T-helper 22 cell (primary cell): ENCODE results near the gene GABPB1.

Experiments used
- DNase-seq: peaks from one replicate; pipeline ENCODE4 v3.0.0-alpha.2; 2020; ENCODE audit warnings: low read depth

GABPB1 gene

DNA sequence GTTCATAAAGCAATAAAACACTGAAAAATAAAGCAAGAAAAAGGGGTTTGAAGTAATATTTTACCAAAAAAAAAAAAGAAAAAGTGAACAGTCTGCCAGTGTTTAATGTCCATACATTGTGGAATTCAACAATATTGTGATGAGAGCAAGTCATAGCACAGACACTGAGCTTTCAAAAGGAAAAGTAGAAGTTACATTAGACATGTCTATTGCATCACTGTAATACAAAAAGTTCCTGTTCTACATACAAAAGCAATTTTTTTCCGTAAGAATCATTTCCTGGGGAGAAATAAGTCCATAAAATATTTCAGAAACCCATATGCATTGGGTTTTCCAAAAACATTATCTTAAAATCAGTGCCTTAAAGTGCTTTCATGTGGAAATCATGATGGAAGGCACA is 77.6 kb downstream of the GABPB1 start:
- DNase-seq = no peak

DNA sequence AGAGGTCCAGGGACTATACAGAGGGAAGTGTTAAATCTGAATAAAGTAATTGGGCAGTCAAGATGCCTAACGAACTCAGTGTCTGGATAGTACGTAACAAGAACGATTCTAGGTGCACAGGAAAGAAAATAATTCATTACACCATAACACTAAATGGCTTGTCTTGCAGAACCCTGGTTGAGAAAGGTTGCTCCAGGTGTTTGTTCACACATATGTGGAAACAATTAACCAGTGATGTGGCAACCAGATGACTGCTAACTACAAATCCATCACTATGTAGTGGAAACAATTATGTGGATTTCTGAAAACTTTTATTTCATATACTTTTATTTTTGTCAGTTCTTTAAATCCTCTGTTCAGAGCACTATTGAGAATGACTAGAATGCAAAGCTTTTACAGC is 79.1 kb downstream of the GABPB1 start:
- no peak for DNase-seq

DNA sequence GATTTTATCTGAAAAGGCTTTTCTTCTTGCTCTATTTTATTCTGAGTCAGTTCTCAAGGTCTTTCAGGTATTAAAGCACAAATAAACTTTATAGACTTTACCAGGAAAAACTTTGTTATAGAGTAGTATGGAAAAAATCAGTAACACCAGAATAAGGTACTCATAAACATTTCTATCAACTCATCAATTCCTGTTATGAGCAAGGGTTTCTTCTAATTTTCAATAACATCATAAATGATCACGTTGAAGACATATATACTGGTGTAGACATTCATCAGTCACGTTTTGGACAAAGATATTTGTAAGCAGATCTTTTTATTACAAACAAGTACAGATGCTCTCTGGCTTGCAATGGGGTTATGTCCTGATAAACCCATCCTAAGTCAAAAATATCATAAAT is 79.9 kb downstream of the GABPB1 start:
- DNase-seq = no peak

DNA sequence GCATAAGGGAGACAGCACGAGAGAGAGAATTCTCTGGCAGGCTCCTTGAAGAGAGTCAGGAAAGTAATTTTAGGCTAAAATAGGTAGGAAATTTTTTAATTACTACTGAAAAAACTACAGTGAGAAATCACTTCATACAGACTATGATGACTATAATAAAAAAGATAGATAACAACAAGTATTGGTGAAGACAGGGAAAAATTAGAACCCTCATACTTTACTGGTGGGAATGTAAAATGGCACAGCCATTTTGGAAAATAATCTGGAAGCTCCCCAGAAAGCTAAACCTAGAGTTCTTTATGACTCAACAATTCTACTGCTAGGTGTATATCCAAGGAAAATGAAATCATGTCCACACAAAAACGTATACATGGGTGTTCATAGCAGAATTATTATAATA is 87.4 kb downstream of the GABPB1 start:
- DNase-seq = no peak

DNA sequence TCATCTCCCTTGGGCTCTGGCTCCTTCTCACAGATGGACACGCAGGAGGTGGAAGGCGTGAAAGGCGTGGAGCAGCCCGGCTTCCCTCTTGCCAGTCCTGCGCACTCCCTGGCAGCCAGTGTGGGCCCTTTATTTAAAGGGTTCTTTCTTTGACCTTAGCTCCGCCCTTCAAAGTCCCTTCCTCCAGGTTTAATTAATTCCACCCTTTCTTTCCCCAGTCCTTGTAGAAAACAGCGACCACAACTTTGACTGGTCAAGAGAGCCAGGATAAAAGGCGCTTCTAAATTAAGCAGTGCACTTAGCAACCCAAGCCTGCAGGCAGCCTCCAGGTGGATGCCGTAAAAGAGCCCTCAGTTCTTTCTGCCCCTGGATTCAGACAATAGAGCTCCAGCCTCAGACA is 89.4 kb downstream of the GABPB1 start, which contains the start of gene HDC:
HDC (minus strand) TSS at position 107 of the 400 bp plus-strand sequence; CDS start at position 4, 103 bp downstream.
- DNase-seq = no peak

DNA sequence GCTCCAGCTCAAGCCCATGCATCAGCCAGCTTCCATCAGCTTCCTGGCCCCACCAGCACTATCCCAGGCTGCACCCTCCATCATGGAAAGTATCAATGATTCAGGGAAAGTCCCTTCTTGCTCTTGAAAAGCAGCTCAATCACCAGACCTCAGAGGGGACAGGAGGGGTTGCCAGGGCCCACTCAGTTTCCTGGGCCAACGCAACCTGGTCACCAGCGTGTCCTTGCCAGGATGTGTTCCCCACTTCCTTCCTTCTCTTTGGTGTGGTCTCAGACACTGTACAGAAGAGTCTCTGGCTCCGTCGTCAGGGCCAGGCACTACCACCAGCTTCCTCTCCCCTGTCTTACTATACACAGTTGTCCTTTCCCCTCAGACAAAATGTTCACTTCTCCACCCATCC is 92.5 kb downstream of the GABPB1 start:
- DNase-seq = no peak

DNA sequence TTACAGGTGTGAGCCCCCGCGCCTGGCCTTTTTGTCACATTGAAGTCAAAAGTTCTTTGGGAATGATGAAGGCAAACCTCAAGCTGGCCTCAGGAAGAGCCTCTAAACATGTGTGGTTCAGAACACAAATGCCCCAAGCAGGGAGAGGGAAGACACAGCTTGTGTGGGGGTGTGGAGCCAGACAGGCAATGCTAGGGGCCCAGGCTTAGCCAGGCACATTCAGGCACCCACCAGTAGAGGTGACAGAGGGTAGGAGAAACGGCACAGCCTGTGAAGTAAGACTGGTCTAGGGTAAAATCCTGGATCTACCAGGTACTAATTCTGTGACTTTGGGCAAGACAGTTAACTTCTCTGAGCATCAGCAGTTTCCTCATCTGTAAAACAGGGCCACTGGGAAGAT is 93.0 kb downstream of the GABPB1 start:
- no peak for DNase-seq

DNA sequence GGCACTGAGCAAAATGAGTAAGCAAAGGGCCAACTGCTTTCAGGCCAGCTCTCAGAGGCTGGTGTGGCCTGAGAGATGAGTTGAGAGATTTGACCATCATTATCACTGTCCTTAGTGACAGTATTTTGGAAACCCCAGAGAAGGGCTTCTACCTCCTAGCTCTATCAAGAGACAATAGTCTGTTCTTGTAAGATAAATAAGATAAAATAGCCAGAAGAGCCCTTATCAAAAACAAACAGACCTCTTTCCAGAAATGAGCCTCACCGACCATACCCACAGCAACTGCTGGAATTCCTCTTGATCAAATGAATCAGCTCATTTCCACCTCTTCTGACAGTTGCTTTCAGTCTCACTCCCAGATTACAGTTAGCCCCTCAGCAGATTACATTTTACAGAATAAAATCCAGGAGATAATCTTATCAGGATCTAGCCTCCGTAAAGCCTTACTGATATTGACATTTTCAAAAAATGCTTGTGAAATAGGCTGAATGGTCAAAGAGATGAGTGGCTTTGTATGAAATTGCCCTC is 94.0 kb downstream of the GABPB1 start:
- no peak for DNase-seq

DNA sequence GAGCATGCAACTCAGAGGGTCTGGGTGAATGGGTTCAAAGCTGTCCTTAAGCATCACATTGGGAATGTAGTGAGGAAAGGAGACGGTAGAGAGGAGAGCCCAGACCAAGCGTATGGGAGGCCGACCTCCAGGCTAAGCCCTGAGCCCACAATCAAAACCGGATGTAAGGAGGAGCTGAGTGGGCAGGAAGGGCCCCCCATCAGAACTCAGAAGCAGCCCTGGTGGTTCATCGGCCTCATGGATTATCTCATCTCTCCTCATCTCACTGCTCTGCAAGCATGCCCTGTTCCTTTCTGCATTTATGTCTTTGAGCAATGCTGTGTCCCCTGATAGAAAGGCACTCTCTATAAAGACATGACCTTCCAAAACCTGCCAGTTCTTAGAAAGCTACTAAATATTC is 95.7 kb downstream of the GABPB1 start:
- DNase-seq = no peak

DNA sequence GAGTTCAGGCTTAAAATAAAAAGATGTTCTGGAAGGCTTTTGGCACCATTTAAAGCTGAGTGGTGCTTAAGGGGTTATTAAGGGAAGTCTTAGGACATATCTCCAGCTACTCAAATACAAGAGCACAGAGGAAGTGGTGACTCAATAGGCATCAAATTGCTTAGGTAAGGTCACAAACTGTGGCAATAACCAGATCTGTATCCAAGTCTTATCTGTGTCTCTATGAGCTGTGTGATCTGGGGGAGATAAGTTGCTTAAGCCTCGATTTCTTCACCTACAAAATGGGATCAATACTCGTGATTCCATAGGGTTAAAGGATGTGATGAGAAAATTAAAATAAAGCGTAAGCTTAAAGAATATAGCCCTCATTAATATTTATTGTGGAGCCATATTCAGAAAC is 97.1 kb downstream of the GABPB1 start:
- no peak for DNase-seq

DNA sequence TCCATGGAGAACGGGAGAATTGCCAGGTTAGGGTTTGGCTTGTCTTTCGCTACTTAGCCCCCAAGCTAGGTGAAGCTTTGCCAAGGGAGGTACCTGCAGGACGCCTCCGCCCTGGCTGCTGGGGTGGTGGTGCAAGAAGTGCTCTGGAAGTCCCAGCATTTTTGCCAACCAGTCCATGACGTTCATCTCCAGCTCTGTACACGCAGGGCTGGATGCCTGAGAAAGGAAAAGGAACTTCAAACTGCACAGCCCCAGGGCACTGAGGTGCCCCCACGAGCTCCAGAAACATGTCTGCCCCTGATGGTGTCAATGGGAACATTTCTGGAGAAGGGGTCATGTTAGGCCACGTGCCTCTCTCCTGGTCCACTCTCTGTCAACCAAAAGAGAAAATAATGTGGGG is 97.7 kb downstream of the GABPB1 start:
- no peak for DNase-seq

DNA sequence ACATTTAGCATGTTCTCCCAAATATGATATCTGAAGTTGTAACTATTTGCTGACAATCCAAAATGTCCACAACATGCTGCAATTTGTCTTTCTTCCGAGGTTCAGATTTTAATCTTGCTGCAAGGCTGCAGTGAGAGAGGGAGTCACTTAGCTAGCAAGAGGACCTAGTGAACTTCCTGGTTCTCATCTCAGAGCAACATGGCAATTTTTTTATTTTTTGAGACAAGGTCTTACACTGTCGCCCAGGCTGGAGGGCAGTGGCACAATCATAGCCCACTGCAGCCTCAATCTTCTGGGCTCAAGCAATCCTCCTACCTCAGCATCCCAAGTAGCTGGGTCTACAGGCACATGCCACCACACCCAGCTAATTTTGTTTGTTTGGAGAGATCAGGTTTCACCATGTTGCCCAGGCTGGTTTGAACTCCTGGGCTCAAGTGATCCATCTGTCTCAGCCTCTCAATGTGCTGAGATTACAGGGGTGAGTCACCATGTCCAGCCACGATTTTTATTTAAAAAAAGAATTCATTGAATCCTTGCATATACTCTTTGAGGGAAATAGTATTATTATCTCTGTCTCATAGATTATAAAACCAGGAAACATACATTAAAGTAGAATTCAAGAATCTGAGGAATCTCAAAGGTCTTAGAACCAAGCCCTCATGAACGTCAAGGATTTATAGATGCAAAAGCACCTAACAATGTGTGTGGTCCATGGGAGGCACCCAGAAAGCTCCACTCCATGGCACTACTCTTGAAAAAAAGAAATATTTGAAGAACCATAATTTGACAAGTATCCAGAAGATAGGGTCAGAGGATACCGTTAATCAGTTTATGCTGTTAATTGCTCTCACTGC is 98.6 kb downstream of the GABPB1 start:
- DNase-seq = no peak

DNA sequence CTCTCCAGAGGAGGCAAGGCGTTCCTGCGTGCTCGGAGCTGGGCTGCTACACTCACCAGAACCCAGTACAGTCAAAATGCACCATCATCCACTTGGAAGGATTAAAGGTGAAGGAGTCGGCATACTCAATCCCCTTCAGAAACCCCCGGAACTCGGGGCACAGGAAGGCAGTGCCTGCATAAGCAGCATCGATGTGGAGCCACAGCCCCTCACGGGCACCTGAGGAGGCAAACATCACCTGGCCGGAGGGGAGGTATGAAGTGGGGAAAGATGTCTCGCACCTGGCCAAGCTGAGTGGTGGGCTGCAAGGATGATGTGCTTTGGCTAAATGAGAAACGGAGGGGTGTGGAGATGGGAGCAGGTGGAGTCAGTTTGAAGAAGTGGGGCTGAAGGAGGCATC is 102.4 kb downstream of the GABPB1 start:
- no peak for DNase-seq

DNA sequence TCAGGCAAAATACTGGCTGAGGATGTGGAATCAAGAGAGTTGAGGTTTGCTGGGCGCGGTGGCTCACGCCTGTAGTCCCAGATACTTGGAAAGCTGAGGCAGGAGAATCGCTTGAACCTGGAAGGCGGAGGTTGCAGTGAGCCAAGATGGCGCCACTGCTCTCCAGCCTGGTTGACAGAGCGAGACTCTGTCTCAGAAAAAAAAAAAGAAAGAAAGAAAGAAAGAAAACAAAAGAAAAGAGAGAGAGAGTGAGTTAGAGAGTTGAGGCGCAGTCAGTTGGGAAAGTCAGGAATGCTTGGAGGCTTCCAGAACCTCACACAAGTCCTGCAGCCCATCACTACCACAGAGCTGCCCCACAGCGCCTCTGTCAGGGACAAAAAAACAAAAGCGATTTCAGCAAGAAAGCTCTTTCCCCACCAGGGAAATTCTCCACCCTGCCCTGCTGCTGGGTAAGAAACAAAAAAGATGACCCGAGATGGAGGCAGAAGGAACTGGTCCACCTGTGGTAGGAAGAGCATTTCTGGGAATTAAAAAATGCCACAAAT is 103.3 kb downstream of the GABPB1 start:
- DNase-seq = no peak

DNA sequence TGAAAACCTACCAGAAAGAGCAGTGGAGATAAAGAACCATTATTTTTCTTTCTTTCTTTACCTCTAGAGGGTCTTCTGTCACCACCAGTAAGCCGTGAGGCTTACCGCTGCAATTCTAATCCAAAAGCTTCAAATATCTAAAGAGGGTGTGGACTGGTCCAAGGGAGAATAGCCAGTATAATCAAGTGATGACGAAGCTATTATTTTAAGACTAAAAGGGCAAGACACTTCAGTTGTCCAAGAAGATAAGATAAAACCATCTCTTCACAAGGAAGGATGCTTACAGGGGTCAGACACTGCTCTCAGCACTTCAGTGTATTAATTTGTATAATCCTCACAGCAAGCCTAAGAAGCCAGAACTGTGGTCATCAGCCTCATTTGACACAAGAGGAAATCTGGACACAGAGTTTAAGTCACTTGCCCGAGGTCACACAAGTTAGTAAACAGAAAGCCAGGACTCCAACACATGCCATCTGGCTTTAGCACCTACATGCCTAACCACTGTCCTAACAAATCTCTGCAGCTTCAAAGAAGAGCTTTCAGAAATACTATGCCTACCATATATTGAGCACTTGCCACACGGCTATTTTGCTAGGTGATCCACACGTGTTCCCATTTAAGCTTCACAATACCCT is 104.1 kb downstream of the GABPB1 start:
- DNase-seq = no peak

DNA sequence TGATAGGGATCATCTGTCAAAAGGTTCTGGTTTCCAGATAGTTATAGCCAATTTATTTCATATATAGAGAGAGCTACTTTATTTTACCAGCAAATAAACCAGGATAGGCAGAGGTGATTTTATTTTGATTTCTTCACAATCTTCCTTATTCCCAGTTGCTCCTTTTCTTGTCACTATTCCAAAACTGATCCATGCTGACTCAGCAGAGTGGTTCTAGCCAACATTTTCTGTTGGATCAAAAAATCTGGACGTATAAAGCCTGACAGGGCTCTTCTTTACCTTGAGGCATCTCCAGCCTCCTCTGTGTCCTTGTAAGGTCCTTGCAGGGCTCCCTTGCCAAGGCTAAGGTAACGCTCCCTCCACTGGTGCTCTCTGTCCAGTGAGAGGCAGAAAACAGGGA is 105.3 kb downstream of the GABPB1 start:
- no peak for DNase-seq

DNA sequence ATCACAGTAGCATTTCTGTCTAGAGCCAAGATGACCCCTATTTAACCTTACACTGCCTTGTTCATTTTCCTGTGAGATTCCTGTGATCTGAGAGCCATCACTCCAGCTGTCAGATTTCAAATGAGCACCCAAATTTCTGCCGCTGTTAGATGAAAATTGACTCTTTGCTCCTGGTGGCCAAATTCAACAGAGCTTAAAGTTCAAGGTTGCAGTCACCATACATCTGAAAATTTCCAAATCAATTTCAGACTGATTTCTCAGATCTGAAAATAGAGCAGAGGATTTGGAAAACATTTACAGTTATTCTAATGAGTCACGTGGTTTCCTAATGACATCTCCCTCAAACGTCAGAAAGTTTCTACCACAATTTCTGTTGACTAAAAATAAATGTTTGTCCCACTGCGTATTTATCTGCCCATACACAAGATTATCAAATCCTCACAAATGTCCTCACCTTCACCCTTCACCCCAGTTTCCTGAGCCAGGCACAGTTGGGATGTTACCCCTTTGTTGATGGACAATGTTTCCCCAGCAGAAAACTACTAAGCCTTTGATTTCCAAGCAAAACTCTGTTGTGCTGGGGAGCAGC is 105.9 kb downstream of the GABPB1 start:
- no peak for DNase-seq

DNA sequence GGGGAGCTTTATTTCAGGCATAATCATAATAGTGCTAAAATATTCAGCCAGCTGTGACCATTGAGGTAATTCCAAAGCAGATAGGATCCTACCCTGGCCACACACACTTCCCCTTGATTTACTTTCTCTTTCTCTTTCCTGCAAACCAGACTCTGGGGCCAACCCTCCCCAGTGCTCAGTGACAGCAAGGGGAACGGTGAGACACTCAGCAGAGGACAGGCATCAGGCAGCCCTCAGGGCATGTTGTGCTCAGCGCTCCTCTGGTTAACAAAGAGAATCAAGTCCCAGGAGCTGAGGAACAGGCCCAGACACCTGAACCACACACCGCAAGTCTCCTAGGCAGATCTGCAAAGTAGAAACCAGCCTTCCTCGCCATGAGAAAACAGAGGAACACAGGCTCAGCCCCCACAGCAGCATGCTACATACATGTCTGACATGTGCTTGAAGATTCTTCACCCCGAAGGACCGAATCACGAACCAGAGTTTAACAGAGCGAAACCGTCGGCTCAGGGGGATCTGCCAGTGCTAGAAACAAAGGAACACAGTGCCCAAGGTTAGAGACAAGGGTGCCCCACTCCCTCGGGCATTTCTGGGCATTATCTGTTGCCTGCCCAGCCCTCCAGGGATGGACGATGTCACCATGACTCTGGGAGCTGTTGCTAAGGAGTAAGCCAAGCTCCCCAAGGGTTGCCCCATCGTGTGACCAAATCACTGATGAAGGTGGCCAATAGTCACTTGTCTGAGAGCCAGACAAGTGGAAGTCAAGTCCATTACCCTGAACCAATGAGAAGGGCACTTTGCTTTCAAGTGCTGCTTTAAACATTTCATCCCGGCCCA is 107.0 kb downstream of the GABPB1 start:
- DNase-seq = no peak

DNA sequence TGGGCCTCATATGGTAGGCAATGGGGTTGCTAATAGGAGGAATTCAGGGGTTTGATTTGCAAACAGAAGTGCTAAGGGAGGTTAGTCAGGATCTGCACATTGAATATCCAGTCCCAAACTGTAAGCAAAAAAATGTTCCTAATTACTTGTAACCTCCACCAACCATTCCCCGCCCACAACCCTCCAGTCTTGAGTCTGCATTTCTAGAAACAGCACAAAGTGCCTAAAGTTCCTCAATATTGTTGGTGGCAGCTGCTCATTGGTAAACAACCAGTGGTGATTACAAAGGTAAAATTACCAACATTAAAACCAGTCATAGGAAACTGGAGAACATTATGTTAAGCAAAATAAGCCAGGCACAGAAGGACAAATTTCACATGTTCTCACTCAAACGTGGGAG is 108.4 kb downstream of the GABPB1 start:
- no peak for DNase-seq

DNA sequence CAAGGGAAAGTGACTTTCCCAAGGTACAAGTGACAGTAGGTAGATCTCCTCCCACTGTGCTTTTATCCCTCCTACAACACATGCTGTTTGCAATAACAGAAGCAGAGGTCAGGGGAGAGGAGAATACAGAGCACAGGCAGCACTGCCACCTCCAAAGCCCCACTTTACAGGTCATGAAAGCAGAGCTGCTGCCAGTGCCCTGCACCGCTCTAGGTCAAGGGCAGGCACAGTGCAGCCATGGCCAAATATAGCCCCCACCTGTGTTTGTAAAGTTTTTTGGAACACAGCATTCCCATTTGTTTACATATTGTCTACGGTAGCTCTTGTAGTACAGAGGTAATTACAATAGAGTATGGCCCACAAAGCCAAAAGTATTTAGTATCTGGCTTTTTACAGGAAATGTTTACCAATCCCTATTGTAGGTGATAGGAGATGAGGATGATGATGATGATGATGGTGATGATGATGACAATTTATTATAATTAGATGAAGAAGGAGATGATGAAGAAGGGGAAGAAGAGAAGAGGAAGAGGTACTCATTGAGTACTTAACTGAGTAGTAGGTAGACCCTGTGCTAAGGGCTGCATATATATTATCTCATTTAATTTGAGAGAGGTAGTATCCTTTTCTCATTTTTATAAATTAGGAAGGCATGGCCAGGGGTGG is 109.9 kb downstream of the GABPB1 start:
- DNase-seq = no peak

DNA sequence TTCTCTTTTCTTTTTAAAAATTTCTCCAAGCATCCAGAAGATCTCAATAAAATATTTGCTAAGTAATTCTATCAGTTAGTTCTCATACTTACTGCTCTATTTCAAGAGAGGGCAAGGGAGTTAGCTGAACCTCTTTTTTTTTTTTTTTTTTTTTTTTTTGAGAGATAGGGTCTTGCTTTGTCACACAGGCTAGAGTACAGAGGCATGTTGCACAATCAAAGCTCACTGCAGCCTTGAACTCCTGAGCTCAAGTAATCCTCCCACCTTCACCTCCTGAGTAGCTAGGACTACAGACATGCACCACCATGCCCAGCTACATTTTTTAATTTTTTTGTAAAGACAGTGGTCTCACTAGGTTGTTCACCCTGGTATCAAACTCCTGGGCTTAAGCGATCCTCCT is 110.8 kb downstream of the GABPB1 start:
- no peak for DNase-seq
